Fibroblast of gingiva (primary cell): Measurements from ENCODE around the gene SND1.

Source experiments
- DNase-seq: peaks from one replicate; pipeline ENCODE4 v3.0.0-alpha.2; 2011; ENCODE audit warnings: low read depth

The SND1 gene

DNA sequence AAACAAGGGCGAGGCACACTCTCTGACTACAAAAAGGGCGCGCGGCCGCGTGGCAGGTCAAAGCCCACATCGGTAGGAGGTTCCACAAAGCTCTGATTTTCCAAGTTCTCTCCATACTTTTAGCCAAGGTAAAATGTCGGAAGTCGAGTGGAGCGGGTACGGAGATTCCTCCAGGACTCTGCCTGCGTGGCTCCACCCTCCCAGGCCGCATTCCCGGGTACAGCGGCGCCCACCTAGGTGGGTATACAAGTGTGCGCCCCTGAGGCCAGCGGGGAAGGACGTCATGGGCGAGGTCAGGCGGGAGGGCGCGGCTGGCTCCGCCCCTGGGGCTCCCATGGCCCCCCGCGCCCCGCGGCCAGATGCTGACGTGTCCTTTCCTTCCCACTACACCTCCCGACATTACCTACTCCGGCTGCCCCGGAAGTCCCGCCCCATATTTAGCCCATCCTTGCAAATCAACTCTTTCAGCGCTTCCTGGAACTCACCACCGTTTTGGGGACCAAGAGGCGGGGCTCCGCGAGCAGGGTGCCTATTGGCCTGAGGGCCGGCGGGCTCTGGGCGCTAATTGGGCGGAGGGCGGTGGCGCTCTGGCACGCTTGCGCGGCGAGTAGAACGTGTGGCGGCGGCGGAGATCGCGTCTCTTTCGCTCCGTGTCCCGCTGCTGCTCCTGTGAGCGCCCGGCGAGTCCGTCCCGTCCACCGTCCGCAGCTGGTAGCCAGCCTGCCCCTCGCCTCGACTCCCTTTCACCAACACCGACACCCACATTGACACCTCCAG lies at the start of gene SND1:
Gene SND1, plus strand, starts transcription at position 639 of the 777 bp plus-strand sequence. CDS start 180 bp downstream, outside the sequence.
- DNase-seq, result peak; percentile 98

DNA sequence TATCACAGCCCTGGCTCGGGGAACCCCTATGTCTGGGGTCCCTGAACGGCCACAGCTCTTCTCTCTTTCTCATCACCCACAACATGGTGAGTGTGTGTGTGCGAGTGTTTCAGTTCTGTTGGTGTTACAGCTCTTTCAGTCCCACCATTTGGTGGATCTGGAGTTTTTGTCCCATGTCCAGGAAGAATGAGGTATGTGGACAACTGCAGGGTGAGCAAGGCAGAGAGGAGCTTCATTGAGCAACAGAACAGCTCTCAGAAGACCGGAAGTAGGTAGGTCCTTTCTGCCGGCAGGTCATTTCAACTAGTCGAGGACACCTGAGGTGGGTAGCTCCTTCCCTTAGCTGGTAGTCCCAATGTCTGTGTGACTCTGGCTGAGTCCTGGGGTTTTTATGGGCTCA lies 43.5 kb upstream of the SND1 start:
- no peak for DNase-seq

DNA sequence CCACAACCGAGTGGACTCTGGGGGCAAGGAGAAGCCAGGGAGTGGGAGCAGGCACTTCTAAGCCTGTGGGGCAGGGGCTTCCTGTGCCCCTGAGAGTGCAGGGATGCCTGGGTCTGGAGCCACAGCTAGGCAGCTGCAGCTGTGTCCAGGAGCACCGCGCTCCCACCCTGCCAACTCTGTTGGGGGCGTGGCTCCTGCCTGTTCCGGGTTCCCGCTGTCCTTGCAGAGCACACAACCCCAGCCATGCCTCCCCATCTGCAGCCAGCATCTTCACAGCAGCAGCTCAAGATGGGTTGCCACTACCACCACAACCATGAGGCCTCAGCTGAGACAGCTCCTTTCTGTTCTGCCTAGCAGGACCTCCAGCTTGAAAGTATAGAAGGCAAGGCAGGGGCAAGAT lies 42.7 kb upstream of the SND1 start:
- DNase-seq, result no peak

DNA sequence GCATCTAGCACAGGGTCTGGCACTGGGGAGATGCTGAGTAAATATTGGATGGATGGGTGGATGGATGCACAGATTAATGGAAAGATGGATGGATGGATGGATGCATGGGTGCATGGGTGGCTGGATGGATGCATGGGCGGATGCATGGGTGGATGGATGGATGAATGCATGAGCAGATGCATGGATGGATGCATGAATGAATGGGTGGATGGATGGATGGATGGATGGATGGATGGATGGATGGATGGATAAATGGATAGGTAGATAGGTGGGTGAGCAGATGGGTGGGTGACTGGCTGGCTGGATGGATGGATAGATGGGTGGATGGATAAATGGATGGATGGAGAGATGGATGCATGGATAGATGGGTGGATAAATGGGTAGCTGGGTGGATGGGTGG lies 39.7 kb upstream of the SND1 start:
- DNase-seq, result no peak

DNA sequence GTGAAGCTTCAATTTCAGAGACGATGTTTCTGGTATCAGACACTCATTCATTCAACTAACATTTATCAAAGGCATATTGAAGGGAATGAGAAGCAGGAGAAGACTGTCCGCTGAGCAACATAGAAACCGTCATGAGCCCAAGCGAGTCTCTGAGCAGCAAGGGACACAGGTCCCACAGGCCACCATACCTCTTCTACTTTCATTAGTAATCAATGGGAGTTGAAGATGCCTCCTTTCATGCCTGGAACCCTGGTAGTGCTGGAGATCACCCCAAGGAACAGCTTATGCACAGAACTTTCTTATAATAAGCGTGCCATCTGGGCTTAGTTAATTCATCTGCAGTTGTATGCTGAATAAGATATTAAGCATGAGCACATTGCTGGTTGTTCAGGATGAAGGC lies 35.3 kb upstream of the SND1 start:
- no peak for DNase-seq

DNA sequence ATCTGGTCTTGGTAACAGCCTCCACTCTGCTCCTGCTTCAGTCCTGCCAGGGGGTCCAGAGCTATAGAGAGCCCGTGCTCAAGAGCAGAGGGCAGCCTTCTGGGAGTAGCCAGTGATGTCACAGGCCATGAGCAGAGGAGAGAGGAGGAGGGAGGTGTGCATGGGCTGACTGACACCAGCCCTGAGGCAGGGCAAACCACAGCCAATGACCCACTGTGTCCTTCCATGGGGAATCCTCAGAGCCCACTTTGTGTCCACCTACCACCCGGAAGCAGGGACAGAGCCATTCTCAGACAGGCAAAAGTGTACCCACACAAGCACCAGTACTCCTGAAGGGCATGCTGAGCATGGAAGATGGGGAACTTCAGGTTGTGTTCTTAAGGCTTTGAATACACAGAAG lies 34.0 kb upstream of the SND1 start, which contains the start of gene PAX4:
Gene PAX4, minus strand, starts transcription at position 101 of the 400 bp plus-strand sequence. CDS start 2,214 bp downstream, outside the sequence.
- DNase-seq, result no peak

DNA sequence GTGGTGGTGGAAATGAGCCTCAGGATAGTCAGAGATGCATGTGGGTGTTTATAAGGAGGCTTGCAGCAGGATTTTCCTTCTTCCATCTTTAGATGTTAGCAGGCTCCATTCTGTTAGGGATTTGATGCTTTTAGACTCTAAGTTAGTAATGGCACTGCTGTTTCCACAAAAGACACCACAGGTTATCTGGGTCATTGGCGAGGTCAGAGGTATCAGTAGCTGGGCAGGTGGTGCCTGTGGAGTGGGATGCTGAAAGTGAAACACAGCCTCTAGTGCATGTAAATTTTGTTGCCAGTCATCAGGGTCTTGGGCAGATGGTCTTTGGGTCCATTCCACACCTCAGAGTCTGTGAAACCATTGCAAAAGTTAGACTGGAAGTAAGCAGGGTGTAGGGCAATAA lies 33.2 kb upstream of the SND1 start:
- no peak for DNase-seq

DNA sequence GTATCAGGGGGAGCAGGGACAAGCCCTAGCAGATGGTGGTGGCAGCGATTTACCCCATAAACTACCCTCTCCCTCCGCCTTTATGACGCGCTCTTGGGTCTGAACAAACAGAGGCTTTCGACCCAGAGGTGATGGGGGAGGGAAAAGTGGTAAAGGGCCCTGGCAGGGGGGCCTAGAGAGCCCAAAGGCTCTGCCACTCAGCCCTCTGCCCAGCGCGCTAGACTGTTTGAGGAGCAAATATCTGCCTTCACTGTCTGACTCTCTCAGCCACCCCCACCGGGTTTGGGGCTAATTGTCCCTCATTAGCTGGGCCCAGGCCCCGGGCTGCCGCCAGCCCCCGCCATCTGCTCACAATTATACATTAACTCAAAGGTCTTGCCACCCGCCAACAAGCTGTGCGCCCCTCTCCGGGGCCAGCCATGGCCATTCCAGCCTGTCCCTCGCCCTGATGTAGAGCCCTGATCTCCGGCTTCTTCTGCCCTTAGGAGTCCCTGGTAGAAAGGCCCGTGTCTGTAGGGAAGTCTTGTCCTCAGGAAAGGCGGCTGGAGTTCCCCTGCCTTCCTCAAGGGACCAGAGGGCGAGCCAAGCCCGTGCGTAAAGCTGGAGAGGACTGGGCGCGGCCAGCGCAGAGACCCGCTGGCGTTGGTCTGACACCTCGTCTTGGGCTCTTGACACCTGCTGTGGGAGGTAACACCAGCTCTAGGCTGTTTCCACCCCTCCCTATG lies 32.2 kb upstream of the SND1 start:
- DNase-seq, result no peak

DNA sequence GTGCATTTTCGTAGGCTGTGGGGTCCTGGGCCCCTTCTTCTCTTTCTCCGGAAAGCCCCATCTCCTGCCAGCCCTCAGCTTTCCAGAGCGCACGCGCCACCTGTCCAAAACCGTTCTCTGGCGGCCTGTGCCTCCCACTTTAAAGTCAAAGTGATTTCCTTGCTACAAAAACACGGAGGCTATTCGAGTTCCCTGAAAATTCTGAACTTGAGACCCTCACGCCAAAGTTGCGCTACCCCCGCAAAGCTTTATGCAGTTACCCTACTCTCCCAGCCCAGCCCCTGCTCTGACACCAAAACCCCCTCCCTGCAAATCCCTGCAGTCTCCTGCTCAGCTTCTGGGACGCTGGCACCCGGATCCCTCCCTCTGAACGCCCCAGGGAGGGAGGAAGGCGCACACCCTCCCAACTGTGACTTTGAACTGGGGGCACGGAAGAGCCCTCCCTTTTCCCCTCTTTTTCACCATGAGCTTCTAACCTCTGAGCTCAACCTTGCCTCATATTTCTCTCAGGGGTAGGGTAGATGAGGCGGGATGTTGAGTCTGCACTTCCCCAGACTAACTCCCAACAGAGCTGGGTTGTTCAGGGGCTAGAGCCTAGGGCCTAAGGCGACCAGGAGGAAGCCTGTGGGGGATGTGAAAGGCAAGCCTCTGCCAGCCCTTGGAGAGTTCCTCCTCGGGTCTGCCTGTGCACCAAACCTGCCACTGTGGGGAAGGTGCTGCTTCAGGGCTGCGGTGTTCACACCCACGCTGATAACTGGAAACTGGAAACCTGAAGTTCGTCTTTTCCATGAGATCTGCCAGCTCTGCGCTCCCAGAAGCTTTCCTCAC lies 31.4 kb upstream of the SND1 start:
- DNase-seq, result no peak

DNA sequence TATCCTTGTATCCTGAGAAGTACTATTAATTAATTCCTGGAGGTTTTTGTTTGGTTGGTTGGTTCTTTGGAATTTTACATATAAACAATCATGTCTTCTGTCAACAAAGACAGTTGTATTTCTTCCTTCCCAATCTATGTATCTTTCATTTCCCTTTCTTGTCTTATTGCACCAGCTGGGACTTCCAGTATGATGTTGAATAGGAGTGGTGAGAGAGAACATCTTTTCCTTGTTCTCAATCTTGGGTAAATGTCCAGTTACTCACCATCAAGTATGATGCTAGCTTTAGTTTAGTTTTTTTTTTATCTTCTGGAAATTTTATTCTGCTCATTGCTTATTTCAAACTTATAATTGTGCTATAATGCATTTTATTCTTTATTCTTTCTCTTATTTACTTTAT lies 26.7 kb upstream of the SND1 start:
- DNase-seq, result no peak

DNA sequence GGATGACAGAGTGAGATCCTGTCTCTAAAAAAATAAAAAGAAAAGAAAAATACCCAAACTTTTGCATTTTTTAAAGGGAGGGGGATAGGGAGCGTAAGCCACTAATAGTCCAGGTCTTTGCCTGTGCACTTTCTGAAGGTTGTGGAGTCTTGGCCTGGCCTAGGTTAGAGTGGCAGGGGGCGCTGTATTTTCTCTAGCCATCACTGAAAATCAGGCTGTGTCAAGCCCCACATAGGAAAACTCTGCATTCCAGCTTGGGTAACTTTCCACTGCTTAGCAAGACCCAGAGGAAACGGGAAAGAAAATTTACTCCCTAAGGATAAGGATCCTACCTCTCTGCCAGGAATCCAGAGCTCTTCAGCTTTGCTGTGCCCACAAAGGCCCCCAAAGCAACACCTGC lies 23.5 kb upstream of the SND1 start:
- no peak for DNase-seq

DNA sequence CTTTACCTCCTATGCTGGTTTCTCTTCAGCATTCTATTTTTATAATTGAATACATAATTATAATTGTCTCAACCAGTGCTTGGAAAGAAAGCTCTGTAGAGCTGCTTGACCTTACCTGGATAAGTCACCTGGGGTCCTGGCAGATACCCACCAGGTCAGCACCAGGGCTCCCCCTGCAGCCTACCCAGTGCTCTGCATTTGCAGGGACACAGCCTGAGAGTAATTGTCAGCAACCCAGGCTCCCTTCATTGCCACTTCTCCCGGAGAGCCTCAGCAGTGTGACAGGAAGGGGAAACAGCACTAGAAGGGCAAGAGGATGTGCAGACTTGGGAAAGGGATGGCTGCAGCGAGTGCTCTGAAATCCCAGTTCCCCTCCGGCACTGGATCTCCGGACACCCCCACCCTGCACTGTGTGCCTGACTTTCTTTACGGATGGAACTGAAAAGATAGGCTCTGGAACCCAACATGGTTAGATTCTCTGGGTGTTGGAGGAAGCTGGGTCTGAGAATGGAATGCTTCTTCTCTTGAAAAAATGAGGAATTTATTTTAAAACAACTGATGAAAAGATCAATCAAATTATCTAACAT lies 22.6 kb upstream of the SND1 start:
- DNase-seq, result no peak

DNA sequence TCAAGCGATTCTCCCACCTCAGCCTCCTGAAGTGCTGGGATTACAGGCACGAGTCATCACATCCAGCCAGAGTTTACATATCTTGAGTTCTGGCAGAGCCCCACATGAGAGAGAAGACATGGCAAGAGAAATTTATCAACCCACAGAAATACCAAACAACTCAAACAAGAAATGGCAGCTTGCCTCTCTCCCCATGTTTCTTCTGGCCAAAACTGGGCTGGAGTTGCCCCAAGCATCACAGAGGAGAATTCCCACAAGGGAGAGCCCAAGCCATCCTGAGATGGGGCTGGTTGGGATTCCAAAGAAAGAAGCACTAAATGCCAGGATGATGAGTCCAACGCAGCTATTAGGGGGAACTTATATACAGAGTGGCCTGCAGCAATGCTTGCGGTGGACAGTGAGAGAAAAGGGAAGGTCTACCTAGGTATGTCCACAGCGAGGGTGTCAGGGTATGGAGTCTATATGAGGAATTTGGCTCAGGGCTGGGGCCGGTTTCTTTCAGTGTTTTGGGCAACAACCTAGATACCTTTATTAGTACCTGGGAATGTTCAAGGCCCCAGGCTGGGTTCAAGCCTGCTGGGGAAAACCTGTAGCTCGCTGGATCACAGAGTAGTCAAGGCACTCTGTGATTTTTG lies 19.6 kb upstream of the SND1 start:
- peak; percentile 84 for DNase-seq

DNA sequence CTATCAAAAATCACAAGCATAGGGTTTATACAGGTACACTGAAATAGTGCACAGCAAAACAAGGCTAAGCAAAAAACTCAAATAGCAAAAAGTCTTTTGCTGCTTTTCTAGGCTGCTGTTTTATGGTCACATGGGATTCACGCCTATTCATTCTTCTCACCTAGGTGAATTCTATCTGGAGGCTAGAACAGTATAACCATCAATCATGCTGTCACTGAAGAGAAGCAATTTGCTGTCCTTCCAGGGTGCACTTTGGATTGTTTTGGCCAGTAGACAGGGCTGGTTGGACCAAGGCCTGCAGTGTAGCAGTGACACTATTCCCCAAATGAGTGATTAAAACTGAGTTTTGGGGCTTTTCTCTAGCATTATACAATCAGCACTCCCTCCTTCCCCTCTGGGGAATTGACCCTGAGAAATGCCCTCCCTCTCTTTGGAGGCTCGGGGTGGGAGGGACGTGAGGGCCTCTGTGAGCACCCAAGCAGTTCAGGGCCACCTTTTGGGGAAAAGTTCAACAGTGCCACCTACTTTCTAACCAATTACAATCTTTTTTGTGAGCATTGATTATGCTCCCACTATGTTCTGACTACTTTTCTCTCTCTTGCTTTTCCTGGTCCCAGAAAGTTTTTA lies 16.2 kb upstream of the SND1 start:
- DNase-seq, result no peak

DNA sequence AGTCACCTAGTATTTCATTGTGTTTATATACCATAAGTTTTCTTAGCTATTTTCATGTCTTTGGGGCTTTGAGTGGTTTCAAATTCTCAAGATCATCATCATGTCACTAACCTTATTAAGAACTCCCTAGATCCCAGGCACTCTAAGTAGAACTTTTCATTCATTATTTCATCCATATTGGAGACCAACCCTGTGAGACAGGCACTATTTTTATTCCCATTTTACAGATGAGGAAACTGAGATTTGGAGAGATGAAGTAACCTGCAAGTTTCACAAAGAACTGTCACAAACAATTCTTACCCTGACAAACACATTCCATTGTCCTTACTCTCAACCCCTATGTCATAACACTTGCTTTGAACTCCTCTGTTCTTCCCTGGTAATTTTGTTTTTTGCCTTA lies 13.8 kb upstream of the SND1 start:
- no peak for DNase-seq

DNA sequence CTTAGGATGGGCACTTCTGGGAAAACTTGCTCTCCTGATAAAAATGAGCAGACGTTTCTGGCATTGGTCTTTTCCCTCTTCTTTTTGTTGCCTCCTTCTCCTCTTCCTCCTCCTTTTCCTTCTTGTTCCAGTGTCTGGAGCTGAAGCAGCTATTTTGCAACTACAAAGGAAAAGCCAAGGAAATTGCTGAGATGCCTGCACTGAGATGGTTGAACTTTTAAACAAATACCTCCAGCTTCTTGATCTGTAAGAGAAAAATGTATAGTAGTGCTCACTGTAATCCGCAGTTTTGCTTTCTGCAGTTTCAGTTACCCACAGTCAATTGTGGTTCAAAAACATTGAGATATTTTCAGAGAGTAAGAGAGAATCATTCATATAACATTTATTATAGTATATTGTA lies 7.5 kb upstream of the SND1 start:
- DNase-seq, result no peak

DNA sequence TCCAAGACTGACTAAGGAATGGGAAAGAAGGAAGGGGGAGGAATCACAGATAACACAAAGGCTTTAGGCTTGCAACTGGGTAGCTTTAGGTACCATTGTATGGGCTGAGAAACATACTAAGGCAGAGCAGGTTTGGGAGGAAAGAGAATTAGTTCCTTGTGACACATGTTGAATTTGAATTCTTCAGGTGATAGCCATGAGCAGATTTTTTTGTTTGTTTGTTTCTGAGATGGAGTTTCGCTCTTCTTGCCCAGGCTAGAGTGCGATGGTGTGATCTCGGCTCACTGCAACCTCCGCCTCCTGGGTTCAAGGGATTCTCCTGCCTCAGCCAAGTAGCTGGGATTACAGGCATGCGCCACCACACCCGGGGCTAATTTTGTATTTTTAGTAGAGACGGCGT lies 4.4 kb upstream of the SND1 start:
- DNase-seq, result no peak

DNA sequence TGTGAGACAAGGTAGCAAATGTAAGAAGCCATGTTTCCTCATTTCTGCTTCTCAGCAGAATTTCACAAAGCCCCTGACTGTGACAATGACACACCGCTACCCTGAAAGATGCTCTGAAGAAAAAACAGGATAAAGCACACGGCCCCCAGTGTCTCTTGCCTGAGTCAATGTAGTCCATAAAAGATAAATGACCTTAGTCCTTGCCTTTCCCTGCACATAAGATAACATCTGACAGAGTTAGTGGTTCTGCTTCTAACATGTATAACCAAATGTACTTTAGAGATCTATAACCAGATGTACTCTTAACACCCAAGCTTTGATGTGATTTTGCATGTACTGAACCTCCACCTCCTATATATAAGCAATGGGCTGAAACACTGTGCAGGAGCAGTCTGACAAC lies 3.0 kb upstream of the SND1 start:
- no peak for DNase-seq

DNA sequence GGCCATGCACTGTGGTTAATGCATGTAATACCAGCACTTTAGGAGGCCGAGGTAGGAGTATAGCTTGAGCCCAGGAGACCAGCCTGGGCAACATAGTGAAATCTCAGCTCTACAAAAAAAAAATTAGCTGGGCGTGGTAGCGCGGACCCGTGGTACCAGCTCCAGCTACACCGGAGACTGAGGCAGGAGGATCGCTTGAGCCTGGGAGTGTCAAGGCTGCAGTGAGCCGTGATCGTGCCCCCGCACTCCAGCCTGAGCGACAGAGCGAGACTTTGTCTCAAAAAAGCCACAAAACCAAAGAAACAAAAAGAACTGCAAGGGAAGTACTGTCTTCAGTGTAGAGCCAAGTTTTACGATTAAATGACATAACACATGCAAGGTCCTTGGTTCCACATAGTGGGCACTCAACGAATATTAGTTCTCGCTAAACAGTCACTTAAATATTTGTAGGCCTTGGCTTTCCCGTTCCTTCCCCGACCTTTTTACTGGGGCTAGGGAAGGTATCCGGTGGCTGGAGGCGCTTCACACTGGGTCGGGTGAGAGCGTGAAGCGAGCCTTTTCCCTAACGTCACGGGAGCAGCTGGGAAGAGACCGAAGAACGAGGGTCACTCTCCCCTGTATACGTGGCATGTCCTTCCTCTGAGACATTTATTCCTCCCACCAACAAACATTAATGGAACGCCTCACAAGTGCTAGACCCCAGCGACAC lies 993 bp upstream of the SND1 start:
- no peak for DNase-seq

DNA sequence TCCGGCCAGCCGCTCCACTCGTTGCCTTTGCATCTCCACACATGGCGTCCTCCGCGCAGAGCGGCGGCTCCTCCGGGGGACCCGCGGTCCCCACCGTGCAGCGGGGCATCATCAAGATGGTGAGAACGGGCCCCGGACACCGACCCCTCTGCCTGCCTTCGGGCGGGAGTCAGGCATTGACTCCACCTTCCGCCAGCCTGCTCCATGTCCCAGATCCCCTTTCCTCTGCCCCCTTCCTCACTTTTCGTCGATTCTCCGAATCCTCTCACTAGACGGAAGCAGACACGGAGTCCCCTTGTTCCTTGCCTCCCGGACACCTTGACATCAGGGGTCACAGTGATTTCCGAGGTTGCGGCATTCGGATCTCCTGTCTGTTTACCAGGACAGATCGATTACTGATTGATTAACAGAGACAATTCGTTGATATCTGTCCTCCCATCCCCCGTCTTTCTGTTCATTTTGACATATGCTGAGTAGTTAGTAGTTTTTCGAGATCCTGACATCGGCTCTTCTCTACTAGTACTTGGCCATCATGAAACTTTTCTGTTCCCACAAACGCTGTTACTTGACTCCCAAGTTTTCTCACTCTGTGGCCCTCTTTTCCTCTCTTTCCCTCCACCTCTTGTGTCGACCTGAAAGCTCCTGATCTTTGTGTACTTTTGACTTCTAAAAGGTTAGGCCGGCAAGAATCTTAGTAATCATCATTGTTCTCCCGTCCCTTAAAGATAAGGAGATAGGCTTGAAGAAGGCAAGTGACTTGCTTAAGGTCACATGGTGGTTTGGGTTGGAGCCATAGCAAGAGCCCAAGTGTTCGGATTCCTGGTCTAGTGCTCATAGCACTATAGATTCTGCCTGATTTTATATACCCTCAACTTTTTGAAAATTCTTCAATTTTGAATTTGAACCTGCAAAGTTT lies 597 bp downstream of the SND1 start:
- DNase-seq, result peak; percentile 19
